Keratinocyte (primary cell): Measurements from ENCODE around the gene RAMAC. TPM values are rescaled to one million over a fixed set of nuclear protein-coding genes. Genes with fewer than 3 reads are reported as not detected.

Source experiments
- DNase-seq: peaks from one replicate; pipeline ENCODE4 v3.0.0-alpha.2; 2011; ENCODE audit warnings: low read depth, missing footprints, low spot score
- FAIRE-seq: peaks from 2 replicates; lab custom pipeline; 2011; peaks lifted over from hg19 to GRCh38; lab: Jason Lieb, UNC
- H2AFZ ChIP-seq: 2 replicates; pipeline ENCODE4 v1.6.0; 2012; ENCODE audit warnings: low read length, control low read depth, inconsistent platforms; ENCODE audit not compliant: control insufficient read depth
- H3K27ac ChIP-seq: 2 replicates; pipeline ENCODE4 v1.5.1; 2011; ENCODE audit warnings: low read length; ENCODE audit not compliant: control insufficient read depth, insufficient read depth
- H3K27me3 ChIP-seq: 3 replicates; pipeline ENCODE4 v1.6.0; 2011; ENCODE audit warnings: low read length; ENCODE audit not compliant: control insufficient read depth, insufficient read depth; ENCODE audit errors: extremely low read depth
- H3K36me3 ChIP-seq, 2 experiments: 2 replicates in 1 of 2; 3 replicates in 1 of 2; pipeline ENCODE4 v1.5.1; 2011; ENCODE audit warnings: low read length in 2 of 2, mild to moderate bottlenecking in 1 of 2; ENCODE audit not compliant: control insufficient read depth in 2 of 2, insufficient read depth in 2 of 2; ENCODE audit errors: extremely low read depth in 1 of 2
- H3K4me1 ChIP-seq: 3 replicates; pipeline ENCODE4 v1.5.1; 2011; ENCODE audit warnings: low read length; ENCODE audit not compliant: control insufficient read depth, insufficient read depth; ENCODE audit errors: extremely low read depth
- H3K4me2 ChIP-seq: 3 replicates; pipeline ENCODE4 v1.6.0; 2011; ENCODE audit warnings: low read depth, low read length; ENCODE audit not compliant: control insufficient read depth, insufficient read depth; ENCODE audit errors: extremely low read depth
- H3K4me3 ChIP-seq, 3 experiments: fragments of 200-600 bp in 1 of 3; sonication (generic) in 1 of 3; 2 replicates in 2 of 3; 3 replicates in 1 of 3; pipeline ENCODE4 v1.5.1; 2011 to 2016; ENCODE audit warnings: low read length in 3 of 3, mild to moderate bottlenecking in 3 of 3, control low read depth in 2 of 3, inconsistent platforms in 1 of 3, low read depth in 1 of 3, mixed read lengths in 1 of 3, mixed run types in 1 of 3, moderate library complexity in 1 of 3; ENCODE audit not compliant: control insufficient read depth in 2 of 3, insufficient read depth in 2 of 3; ENCODE audit errors: extremely low read depth in 1 of 3
- H3K79me2 ChIP-seq: 2 replicates; pipeline ENCODE4 v1.6.0; 2012; ENCODE audit warnings: low read length; ENCODE audit not compliant: control insufficient read depth, insufficient read depth
- H3K9ac ChIP-seq: 3 replicates; pipeline ENCODE4 v1.6.0; 2011; ENCODE audit warnings: low read length; ENCODE audit not compliant: control insufficient read depth, insufficient read depth; ENCODE audit errors: extremely low read depth
- H3K9me1 ChIP-seq: 3 replicates; pipeline ENCODE4 v1.6.0; 2011; ENCODE audit warnings: low read length; ENCODE audit not compliant: control insufficient read depth, insufficient read depth; ENCODE audit errors: extremely low read depth
- H3K9me3 ChIP-seq: 2 replicates; pipeline ENCODE4 v1.5.1; 2012; ENCODE audit warnings: low read depth, low read length; ENCODE audit not compliant: control insufficient read depth
- H4K20me1 ChIP-seq: 3 replicates; pipeline ENCODE4 v1.6.0; 2011; ENCODE audit warnings: low read length; ENCODE audit not compliant: control insufficient read depth, insufficient read depth; ENCODE audit errors: extremely low read depth
- EZH2 ChIP-seq: IDR thresholded peaks from one replicate; pipeline ENCODE4 v1.6.1; 2012; ENCODE audit warnings: inconsistent platforms, mild to moderate bottlenecking, low read length, moderate library complexity
- dilution Hi-C: fragments of 300-500 bp; cut with MboI; formaldehyde crosslinking; loops from one replicate; pipeline ENCODE4 v1.7.0; 2020; ENCODE audit warnings: low sequenced_read_pairs; ENCODE audit not compliant: extremely low pct_ligation_motif_present
- polyA plus RNA-seq, 5 experiments: library from polyadenylated mRNA; depleted of rRNA in 3 of 5; stranded (reverse) in 3 of 5; stranded (forward) in 1 of 5; unstranded in 1 of 5; fragments of >200 nt; gene quantifications; 1 replicate in 1 of 5; 2 replicates in 3 of 5; 3 replicates in 1 of 5; pipeline versions ENCODE4 v1.2.1 to v1.2.3, GENCODE V29; 2011 to 2012; ENCODE audit warnings: missing spikeins in 2 of 5, low read depth in 1 of 5, low replicate concordance in 1 of 5
- TF ChIP-seq, protein P1 (sequence below), 3 experiments: IDR thresholded peaks in 1 of 3; conservative IDR thresholded peaks in 1 of 3; optimal IDR thresholded peaks in 1 of 3; 2 replicates in 2 of 3; 3 replicates in 1 of 3; pipeline versions ENCODE3 to v1.5.1; 2011; ENCODE audit warnings: low read length in 3 of 3, mild to moderate bottlenecking in 3 of 3, moderate library complexity in 2 of 3, control low read depth in 1 of 3, inconsistent platforms in 1 of 3; ENCODE audit not compliant: insufficient read depth in 2 of 3; ENCODE audit errors: extremely low read depth in 1 of 3

The RAMAC gene
- polyA plus RNA-seq, 1 donor (not counting 4 experiments of a cell fraction or from before 2014, with no cell fraction given), result 35.3 TPM

GRCh38 chr15:82966671-82967071, 19.3 kb upstream of the RAMAC start:
- H3K79me2 ChIP-seq, result no peaks in the 10 kb centered on the region
- no peak overlapping the region for H3K9ac ChIP-seq
- H3K4me1 ChIP-seq, result peaks cover 5% of the 10 kb centered on the region
- H3K4me3 ChIP-seq, result no peak overlapping the region
- FAIRE-seq (no peak), DNase-seq (no peak)
- no peak overlapping the region for H2AFZ ChIP-seq
- no peak overlapping the region for H3K4me2 ChIP-seq
- dilution Hi-C loops, result no loop called here
- H3K9me1 ChIP-seq, result no peaks in the 10 kb centered on the region
- TF ChIP-seq, protein P1, sequence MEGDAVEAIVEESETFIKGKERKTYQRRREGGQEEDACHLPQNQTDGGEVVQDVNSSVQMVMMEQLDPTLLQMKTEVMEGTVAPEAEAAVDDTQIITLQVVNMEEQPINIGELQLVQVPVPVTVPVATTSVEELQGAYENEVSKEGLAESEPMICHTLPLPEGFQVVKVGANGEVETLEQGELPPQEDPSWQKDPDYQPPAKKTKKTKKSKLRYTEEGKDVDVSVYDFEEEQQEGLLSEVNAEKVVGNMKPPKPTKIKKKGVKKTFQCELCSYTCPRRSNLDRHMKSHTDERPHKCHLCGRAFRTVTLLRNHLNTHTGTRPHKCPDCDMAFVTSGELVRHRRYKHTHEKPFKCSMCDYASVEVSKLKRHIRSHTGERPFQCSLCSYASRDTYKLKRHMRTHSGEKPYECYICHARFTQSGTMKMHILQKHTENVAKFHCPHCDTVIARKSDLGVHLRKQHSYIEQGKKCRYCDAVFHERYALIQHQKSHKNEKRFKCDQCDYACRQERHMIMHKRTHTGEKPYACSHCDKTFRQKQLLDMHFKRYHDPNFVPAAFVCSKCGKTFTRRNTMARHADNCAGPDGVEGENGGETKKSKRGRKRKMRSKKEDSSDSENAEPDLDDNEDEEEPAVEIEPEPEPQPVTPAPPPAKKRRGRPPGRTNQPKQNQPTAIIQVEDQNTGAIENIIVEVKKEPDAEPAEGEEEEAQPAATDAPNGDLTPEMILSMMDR (optimal IDR thresholded peaks at IDR 0.05 in 1 of 3, IDR thresholded peaks at IDR 0.05 in 1 of 3, conservative IDR thresholded peaks at IDR 0.05 in 1 of 3; ENCODE audit: extremely low read depth in 1 of 3, insufficient read depth in 2 of 3, low read length in 3 of 3), result no peak
- TF ChIP-seq EZH2, result no peak
- H3K27ac ChIP-seq, result no peak overlapping the region
- no peaks in the 10 kb centered on the region for H4K20me1 ChIP-seq
- peaks cover 4% of the 10 kb centered on the region for H3K27me3 ChIP-seq
- no peaks in the 10 kb centered on the region for H3K9me3 ChIP-seq
- no peaks in the 10 kb centered on the region for H3K36me3 ChIP-seq

- Histone ChIP-seq H3K27me3 (peaks cover 4% of the 10 kb centered on the region), H3K27ac (no peak overlapping the region), H3K4me2 (no peak overlapping the region), H3K9ac (no peak overlapping the region), H3K79me2 (no peaks in the 10 kb centered on the region), H3K4me1 (peaks cover 5% of the 10 kb centered on the region), H4K20me1 (no peaks in the 10 kb centered on the region), H2AFZ (no peak overlapping the region), H3K4me3 (no peak overlapping the region), H3K36me3 (no peaks in the 10 kb centered on the region), H3K9me1 (no peaks in the 10 kb centered on the region), H3K9me3 (no peaks in the 10 kb centered on the region)
- FAIRE-seq (no peak), DNase-seq (no peak)
- dilution Hi-C loops, result no loop called here
- TF ChIP-seq EZH2, result no peak
- TF ChIP-seq, protein P1 (optimal IDR thresholded peaks at IDR 0.05 in 1 of 3, IDR thresholded peaks at IDR 0.05 in 1 of 3, conservative IDR thresholded peaks at IDR 0.05 in 1 of 3; ENCODE audit: extremely low read depth in 1 of 3, insufficient read depth in 2 of 3, low read length in 3 of 3), result no peak
Observed at GRCh38 chr15:82968066-82968465, 17.9 kb upstream of the RAMAC start.
